GM21381 (cell line): ENCODE measurements around the gene CYP1B1.
A peak's percentile ranks its signal among the peaks of the same experiment; 100 is the strongest.
"Not testable (repeated sequence)": the region's sequence is repeated elsewhere in the genome, so short reads cannot be mapped to it uniquely, and the experiment has no call there.

ENCODE experiments used
- ATAC-seq: cut with Tn5 transposase; IDR thresholded peaks from one replicate; pipeline ENCODE4 v1.9.1; 2021; ENCODE audit warnings: mild to moderate bottlenecking, moderate library complexity; ENCODE audit not compliant: unreplicated experiment

Gene CYP1B1

GRCh38 chr2:38037757-38038621 is 38.0 kb downstream of the CYP1B1 start:
- peak; percentile 69 for ATAC-seq

- no peak for ATAC-seq
Observed at GRCh38 chr2:38037325-38037724, 38.6 kb downstream of the CYP1B1 start.

GRCh38 chr2:38035968-38036367 is 40.0 kb downstream of the CYP1B1 start:
- ATAC-seq, result no peak

GRCh38 chr2:38033646-38034045 is 42.3 kb downstream of the CYP1B1 start:
- no peak for ATAC-seq

- no peak for ATAC-seq
Observed at GRCh38 chr2:38032946-38033345, 43.0 kb downstream of the CYP1B1 start.

GRCh38 chr2:38030635-38031355 is 45.2 kb downstream of the CYP1B1 start:
- ATAC-seq, result no peak

GRCh38 chr2:38029512-38029911 is 46.4 kb downstream of the CYP1B1 start:
- ATAC-seq, result no peak

GRCh38 chr2:38028829-38029228 is 47.1 kb downstream of the CYP1B1 start:
- no peak for ATAC-seq

- no peak for ATAC-seq
Observed at GRCh38 chr2:38026846-38027245, 49.1 kb downstream of the CYP1B1 start.

- ATAC-seq, result no peak
Observed at GRCh38 chr2:38021589-38021988, 54.4 kb downstream of the CYP1B1 start.

- not testable (repeated sequence) for ATAC-seq
Observed at GRCh38 chr2:38020359-38021069, 55.4 kb downstream of the CYP1B1 start.

- no peak for ATAC-seq
Observed at GRCh38 chr2:38017836-38018235, 58.1 kb downstream of the CYP1B1 start.
